HG03108 (cell line): ENCODE data around the gene ACVR1B.
A peak's percentile ranks its signal among the peaks of the same experiment; 100 is the strongest.

Source experiments
- ATAC-seq: cut with Tn5 transposase; IDR thresholded peaks from one replicate; pipeline ENCODE4 v1.9.1; 2021; ENCODE audit warnings: moderate library complexity; ENCODE audit not compliant: unreplicated experiment

The ACVR1B gene

DNA sequence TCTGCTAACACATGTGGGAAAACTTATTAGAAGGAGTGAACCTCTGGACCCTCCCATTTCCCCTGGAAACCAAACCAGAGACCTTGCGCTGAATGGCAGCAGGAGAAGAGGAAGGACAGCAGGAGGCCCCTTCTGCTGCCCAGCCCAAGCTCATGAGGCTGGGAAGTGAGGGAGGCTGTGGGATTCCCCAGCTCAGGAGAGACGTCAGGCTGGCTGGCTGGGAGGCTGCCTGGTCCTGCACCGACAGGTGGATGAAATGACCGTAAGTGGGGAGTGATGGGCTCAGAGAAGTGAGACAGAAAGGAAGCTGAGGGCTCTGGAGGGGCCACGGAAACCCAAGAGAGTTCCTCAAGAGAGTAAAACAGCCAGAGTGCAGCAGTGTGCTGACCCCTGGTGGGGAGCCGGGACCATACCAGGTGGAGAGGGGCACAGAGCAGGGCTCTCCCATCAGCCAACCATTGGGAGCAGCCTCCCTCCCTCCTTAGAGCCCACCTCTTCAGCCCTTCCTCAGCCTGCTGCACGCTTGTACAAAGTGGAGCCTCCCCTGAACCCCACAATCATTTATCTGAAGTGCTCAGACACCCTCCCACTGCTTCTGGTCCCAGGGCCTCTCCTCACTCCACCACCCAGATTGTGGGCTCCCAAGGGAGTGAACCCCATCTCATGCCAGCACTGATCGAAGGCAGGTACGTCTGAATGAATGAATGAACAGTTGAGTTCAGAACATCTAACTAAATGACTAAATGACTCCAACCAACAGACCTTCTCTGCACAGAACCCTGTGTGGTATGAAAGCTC, 69.2 kb downstream of the ACVR1B start:
- no peak for ATAC-seq

DNA sequence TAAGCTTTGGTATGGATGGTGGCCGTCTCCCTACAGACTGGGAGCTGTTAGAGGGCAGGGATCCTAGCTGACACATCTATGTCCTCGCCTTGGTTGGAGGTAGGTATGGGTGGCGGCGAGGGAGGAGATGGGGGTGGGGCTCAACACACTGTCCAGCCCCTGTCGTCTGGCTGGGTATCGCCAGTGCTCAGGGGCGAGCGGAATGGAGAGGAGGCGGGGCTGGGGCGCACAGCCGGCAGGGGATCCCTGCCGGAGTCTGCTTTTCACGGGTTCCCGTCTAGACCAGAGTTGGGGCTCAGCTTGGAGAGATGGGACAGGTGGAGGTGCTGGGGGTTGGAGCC, 71.3 kb downstream of the ACVR1B start:
- no peak for ATAC-seq

DNA sequence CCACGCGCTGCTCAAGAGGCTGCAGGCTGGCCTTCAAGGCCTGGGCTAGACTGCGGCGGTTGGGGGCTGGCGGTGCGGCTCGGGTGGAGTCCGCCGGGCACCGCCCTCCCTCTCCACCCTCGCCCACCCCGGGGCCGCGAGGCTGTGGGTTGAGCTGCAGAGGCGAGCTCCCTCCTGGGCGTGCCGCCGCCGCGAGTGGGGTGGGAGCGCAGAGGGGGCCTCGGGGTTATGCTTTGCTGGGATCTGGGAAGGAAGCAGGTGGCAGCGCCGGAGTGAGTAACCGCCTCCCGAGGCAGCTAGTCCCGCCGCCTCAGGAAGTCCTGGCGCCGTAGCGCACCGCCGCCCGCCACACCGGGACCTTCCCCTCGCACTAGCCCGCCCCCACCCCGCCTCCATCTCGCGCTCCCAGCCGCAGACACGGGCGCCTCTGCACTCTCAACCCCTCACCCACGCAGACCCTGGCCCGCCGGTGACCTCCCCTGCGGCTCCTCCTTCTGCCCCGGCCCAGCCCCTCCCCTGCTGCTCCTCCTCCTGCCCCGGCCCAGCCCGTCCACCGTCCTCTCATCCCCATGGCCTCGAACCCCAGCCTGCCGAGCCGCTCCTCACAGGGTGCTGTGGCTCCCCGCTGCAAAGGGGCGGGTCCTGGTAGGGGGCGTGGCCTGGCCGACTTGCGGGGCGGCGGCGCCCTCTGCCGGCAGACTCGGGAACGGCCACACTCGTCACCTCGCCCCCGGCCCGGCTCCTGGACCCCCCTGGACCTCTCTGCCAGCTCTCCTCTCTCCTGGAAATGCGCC, 71.9 kb downstream of the ACVR1B start:
- ATAC-seq: peak; percentile 38

DNA sequence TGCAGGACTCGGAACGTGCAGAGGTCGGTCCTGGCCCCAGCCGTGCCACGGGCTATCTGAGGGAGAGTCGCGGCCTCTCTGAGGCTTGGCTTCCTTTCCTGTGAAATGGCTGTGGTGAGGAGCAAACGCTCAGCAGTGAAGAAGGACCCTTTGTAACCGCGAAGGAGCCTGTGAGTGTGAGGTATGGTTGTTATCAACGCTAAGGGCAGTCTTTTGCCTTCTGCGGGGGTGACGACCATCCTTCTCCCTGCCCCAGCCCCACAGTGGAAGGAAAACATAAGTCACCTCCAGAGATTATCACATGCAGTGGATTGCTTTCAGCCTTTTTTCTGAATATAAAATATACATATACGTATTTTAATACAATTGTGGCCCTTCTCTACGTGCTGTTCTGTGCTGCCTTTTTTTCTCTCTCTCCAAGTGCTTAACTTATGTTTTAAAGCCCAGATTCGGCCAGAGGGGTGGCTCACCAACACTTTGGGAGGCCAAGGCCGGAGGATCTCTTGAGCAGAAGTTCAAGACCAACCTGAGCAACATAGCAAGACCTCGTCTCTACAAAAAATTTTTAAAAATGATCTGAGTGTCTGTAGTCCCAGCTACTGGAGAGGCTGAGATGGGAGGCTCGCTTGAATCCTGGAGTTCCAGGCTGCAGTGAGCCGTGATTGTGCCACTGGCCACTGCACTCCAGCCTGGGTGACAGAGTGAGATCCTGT, 72.6 kb downstream of the ACVR1B start:
- ATAC-seq: no peak

DNA sequence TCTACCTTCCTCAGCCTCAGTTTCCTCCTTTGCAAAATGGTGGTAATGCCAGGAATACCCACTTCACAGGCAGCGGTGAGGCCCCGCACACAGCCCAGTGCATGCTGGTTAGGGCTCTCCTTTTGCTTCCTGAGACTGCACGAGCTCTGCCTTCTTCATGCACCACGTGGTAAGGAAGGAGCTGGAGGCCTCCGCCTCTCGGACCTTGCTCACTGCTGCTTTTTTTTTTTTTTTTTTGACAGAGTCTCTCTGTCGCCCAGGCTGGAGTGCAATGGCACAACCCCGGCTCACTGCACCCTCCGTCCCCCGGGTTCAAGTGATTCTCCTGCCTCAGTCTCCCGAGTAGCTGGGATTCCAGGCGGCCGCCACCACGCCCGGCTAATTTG, 73.3 kb downstream of the ACVR1B start:
- no peak for ATAC-seq

DNA sequence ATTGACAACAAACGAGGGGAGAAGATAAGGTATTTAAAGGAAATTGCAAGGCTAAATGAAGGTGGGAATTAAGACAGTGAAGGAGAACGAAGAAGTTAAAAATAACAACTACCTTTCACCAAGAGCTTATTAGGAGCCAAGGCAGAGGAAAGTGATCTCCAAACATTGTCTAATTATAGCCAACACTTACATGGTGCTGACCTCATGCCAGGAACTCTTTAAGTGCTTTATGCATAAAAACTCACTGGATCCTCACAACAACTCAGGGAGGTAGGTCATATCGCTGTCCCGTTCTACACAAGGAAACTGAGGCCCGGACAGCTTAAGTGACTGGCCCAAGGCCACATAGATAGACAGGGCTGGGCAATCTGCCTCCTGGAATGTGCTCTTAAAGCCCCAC, 74.8 kb downstream of the ACVR1B start:
- ATAC-seq: no peak

DNA sequence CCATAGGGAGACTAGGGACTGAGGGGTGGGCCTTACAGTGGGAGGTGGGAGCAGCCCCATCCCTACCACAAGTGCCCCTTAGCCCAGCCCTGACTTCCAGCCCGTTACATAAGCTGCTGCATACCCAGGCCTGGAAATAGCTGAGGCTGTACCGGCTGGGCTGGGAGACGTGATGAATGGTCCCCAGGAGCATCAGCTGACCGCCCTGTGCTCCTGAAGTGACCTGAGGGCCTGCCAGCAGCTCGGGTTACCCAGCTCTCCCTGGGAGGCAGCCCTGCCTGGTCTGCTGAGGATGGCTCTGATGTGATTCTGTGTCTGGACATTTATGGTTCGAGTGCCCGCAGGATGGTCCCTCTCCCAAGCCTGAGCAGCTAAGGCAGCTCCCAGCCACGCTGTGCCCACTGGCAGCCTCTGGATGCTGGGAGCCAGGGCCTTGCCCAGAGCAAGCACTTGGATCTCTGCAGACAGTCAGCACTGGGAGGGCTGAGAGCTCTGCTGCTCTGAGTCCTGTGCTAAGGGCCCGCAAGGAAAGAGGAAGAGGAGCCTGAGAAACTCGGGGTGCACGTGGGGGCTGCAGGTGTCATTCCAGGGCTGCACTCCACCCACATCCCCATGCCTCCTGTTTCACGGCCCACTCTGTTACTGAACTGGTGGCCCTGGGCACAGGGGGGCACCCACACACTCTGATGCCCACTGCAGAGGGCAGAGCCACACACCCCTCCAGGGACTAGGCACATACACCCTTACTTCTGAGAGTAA, 75.8 kb downstream of the ACVR1B start:
- no peak for ATAC-seq

DNA sequence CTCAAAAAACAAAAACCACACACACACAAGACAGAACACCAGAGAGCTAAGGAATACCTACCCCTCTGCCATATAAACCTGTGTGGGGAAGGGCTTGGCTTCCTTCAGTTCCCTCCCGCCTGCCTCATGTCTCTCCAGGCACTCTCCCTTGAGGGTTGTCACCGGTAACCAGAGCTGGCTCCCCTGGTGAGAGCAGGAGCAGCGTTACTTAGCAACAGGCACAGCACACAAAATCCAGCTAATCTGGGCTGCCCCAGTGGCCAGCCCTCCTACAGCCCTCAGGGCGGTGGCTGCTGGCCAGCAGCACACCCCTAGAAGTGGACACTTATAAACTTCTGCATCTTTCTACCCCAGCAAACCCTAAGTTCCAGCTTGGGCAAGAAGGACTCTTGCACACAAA, 78.2 kb downstream of the ACVR1B start:
- ATAC-seq: no peak

DNA sequence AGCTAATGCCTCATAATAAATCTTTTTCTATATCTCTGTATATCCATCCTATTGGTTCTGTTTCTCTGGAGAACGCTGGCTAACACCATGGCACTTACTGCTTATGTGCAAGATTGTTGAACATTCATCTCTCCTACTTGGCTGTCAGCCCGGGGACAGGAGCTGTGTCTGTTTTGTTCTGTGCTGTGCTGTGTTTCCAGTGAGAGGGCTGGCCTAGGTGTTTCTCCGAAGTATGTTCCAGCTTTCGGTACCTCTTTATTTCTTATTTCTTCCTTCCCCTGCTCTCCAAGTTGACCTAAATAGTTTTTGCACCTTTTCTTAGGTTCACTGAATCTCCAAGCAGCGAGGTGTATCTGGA, 80.9 kb downstream of the ACVR1B start:
- ATAC-seq: no peak

DNA sequence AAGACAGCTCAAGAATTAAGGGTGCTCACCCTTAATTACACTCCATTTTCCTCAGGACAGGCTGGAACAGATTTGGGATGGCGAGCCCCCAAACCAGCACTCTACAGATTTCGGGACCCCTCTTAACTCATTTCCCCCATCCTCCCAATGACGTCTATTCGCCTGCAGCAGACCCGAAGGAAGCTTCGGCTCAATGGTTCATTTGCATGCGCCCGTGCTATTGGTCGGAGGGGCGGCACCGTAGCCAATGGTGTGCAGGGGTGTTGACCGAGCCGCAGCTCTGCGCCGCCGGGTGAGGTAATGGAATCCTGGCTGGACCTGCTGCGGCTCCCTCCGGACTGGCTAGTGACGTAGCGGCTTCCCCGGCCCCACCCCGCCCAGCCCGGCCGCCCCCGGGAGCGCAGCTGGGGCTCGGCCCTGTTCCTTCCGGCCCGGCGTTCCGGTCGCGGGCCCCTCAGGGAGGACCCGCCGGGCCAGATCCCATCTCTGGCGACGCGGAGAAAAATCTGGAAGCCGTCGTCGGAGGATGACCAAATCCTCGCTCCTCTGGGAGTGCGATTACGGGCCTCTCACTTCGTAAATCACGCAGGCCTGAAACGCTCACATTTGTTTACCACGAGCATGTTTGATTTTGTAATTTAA, 81.4 kb downstream of the ACVR1B start:
- peak; percentile 85 for ATAC-seq

DNA sequence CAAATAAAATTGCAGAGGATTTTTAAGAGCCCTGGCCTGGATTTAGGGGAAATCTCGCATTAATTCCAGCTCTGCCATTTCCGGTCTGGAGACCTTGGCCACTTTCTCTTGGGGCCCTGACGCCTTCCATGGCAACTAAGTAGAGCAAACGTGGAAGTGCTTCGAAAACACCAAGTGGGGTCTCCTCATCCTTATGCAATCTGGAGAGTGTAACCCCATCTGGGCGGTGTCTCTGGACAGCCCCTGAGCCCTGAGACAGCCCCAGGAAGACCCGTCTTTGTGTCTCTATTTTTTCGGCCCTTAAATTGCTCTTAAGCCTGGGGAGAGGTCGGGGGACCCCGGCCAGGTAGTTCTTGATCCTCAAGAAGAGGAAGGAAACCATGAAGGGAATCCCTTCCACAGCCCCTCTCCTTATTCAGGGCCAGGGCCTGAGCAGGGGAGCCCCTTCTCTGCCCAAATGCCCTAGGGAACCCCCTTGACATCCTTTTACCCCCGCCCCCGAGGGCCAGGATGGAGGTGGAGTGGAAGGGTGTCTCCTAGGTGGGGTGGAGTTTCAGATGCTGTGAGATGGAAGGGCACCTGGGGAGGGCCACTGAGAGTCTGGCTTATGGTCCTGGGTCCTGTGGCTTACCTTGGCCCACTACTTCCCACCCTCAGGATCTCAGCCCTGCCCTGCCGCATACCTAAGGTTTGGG, 82.1 kb downstream of the ACVR1B start:
- ATAC-seq: no peak

DNA sequence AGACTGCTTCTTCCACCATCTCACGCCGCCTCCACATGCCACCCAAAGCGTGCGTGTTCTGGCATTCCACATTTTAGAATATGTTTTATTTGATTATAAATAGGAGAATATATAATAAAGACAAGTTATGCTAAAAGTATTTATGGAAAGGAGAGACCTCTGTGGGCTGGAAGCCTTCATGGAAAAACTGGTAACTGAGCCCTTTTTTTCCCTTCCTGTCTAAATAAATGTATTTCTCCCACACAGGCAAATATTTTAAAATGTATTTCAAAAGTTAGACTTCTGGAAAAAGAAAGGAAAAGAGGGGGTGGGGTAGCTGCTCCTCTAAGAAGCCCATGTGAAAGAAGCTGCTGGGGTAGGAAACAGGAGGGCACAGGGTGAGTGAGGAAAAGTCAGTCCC, 83.7 kb downstream of the ACVR1B start:
- no peak for ATAC-seq

DNA sequence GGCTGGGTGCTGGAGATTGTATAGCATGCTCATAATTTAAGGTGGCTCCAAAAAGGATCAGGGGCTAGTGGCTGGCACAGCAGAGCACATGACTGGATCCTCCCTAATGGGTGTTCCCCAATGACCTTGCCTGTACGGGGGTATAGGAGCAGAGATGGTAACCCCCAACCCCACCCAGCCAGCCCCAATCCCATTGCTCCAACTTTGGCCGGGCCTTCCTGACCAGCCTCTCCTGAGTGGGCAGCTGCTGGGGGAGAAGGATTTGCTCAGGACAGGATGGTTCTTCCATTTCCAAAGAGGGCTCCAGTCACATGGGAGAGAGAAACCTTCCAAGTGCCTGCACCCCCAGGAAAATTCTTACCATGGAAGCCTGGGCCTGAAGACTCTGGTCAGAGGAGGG, 84.4 kb downstream of the ACVR1B start:
- ATAC-seq: no peak

DNA sequence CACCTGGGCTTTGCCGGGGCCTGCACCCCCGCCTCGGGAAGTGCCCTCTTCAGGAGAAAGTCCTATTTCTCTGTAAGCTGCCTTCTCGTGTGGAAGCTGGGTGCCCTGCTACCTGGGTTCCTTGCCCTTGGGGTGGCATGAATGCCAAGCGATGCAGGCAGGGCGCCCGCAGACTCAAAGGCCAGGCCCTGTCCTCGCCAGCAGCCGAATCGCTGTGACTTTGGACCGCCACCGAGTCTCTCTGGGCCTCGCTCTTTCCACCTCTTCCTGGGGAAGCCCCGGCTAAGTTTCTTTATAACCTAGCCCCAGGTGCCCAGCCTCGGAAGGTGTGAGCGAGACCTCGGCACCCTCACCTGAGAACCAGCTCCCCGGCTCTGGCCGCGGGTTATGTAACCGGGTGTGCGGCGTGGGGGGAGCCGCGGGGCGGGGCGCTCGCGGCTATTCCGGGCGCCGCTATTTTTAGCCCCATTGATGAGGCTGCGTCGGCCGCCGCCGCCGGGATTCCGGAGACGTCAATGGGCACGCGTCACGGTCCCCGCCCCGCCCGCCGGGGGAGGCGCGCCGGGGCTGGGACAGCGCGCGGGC, 85.2 kb downstream of the ACVR1B start:
- ATAC-seq: peak; percentile 42

DNA sequence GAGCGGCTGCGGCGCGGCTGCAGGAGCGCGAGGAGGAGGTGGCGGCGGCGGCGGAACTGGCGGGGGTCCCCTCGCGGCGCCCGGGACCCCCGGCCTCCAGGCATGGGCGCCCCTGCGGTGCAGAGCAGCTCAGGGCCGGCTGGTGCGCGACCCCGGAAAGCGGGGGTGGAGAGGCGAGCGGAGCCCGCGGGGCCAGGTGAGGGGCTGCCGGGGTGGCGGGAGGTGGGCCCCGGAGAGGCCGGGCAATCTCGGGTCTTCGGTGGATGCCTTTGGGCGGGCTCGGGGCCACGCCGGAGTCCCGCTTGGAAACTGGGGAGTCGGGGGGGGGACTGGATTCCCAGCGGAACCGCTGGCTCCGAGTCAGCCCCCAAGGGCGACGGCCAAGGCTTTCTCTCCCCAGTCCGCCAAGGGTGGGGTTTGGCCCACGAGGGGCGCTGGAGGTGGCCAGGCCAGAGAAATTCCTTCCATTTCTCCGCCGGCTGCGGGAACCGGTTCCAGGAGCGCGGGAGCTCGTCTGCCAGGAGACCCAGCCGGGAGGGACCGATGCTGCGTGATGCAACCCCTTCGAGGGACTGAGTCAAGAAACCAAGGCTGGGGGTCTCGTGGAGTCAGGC, 85.9 kb downstream of the ACVR1B start:
- ATAC-seq: peak; percentile 1

DNA sequence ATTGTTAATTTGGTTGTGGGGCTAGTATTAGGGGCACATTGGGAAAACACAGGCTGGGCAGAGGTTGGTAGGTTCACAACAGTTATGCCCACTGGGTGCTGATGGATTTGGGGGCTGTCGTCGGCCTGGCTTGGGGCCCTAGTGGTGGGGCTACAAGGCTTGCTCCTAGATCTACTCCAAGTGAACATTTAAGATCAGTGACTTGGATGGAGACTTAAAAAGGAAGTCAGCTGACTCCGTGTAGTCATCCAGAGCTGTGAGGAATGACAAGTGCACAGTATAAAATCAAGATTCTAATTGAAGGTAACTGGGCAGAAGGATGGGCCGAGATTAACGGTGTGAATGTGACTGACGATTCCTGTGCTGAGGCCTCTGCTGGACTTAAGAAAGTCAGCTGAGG, 86.9 kb downstream of the ACVR1B start:
- ATAC-seq: no peak

DNA sequence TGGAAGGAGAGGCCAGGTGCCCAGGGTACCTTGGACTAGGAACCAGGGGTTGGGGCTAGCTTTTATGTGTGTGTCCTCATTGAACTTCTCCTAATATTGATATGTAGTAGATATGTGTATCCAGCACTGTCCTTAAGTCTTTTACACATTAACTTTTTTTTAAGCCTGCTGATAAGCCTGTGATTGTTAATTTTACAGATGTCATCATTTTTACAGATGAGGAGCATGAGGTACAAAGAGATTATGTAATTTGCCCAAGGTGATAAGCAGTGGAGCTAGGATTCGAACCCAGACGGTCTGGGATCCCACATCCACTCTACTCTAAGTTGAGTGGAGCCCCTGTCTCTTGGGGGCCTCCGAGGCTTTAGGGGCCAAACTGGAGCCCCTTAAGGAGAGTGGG, 89.5 kb downstream of the ACVR1B start:
- ATAC-seq: no peak

DNA sequence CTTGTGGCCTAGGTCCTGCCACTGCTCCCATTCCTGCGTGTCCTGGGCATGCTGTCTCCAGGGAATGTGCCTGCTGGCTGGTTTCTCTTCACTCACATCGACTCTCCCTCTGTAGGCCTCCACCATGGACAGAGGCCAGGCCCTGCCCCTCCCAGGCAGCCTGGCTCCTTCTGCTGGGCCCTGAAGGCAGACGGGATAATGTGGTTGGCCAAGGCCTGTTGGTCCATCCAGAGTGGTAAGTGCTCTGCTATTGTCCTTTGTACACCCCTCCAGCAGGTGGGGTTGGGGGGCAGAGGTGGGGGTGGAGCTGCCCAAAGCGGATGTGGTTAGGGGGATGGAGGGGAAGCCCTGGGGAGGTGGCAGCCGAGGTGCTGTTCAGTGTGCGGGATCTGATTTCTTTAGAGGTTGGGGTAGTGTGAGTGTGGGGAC, 90.2 kb downstream of the ACVR1B start:
- no peak for ATAC-seq

DNA sequence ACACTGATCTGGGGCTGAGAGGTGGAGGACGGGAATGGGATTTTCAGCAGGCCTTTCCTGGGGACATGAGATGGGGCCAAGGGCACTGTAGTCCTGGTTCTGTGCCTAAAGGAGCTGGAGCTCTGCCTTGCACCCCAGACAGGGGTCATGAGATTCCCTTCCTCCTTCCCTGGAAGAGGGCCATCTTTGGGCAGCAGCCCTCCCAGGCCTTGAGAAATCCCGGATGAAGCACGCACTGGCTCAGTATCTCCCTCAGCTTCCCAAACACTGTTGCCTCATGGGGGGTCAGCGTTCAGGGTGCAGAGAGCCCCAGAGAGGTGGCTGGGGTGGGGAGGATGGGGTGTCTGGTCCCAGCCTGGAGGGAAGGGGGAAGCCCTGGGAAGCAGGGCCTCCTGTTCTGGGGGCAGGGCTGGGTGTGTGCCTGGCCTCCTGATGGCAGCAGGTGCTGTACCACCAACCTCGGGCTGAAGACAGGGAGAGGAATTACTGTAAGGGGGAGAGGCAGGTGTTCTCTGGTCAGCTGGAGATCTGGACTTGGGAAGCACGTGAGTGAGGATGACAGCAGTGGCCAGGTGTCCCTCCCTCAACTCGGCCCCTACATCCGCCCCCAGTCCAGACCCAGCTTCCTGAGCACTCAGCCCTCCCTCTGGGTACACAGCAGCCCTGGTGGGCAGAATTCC, 91.3 kb downstream of the ACVR1B start:
- no peak for ATAC-seq
